Neural cell (in vitro differentiated cells): ENCODE measurements around the gene LRRK1. TPM values are rescaled to one million over a fixed set of nuclear protein-coding genes. Genes with fewer than 3 reads are reported as not detected.

Experiments
- H2AFZ ChIP-seq: fragments of 200-600, 300-800 bp; sonication (generic), shearing (Covaris generic); 2 replicates; pipeline ENCODE4 v1.6.0; 2014; ENCODE audit warnings: low read depth, mild to moderate bottlenecking, antibody characterized with exemption, low read length, moderate library complexity
- H3F3A ChIP-seq: fragments of 200-600 bp; shearing (Covaris generic); 2 replicates; pipeline ENCODE4 v1.6.1; 2016; ENCODE audit warnings: mild to moderate bottlenecking, moderate library complexity, mixed read lengths, antibody characterized with exemption, low read length; ENCODE audit not compliant: insufficient read depth, poor library complexity, severe bottlenecking
- H3K27ac ChIP-seq: fragments of 200-600, 300-800 bp; sonication (generic), shearing (Covaris generic); 2 replicates; pipeline ENCODE4 v1.5.1; 2014; ENCODE audit warnings: mild to moderate bottlenecking, low read length, moderate library complexity
- H3K27me3 ChIP-seq: fragments of 300-800, 200-600 bp; sonication (generic), shearing (Covaris generic); 2 replicates; pipeline ENCODE4 v1.6.0; 2014; ENCODE audit warnings: mild to moderate bottlenecking, low read depth, low read length, moderate library complexity; ENCODE audit not compliant: insufficient read depth
- H3K36me3 ChIP-seq: fragments of 300-800, 200-600 bp; sonication (generic), shearing (Covaris generic); 2 replicates; pipeline ENCODE4 v1.5.1; 2014; ENCODE audit warnings: mild to moderate bottlenecking, antibody characterized with exemption, low read length, moderate library complexity; ENCODE audit not compliant: insufficient read depth
- H3K4me2 ChIP-seq: fragments of 300-800, 200-600 bp; sonication (generic), shearing (Covaris generic); 2 replicates; pipeline ENCODE4 v1.6.0; 2014; ENCODE audit warnings: mild to moderate bottlenecking, low read length
- H3K4me3 ChIP-seq: fragments of 300-800, 200-600 bp; sonication (generic), shearing (Covaris generic); 2 replicates; pipeline ENCODE4 v1.5.1; 2014; ENCODE audit warnings: mild to moderate bottlenecking, low read length, moderate library complexity
- H3K79me2 ChIP-seq: fragments of 200-600 bp; shearing (Covaris generic); replicated peaks from 2 replicates; pipeline ENCODE4 v1.6.0; 2014; ENCODE audit warnings: mild to moderate bottlenecking, low read length, moderate library complexity; ENCODE audit not compliant: insufficient read depth
- H3K9ac ChIP-seq: fragments of 300-800, 200-600 bp; sonication (generic), shearing (Covaris generic); 2 replicates; pipeline ENCODE4 v1.6.1; 2016; ENCODE audit warnings: mild to moderate bottlenecking, low read length, mixed read lengths
- H3K9me2 ChIP-seq: fragments of 200-600 bp; shearing (Covaris generic); 2 replicates; pipeline ENCODE4 v1.6.1; 2016; ENCODE audit warnings: mild to moderate bottlenecking, low read length, mixed read lengths; ENCODE audit not compliant: insufficient read depth
- H3K9me3 ChIP-seq: fragments of 200-600, 300-800 bp; sonication (generic), shearing (Covaris generic); 2 replicates; pipeline ENCODE4 v1.6.1; 2016; ENCODE audit warnings: mild to moderate bottlenecking, mixed run types, low read length, moderate library complexity, mixed read lengths
- H4K20me1 ChIP-seq: fragments of 200-600 bp; shearing (Covaris generic); 2 replicates; pipeline ENCODE4 v1.6.1; 2016; ENCODE audit warnings: mild to moderate bottlenecking, mixed run types; ENCODE audit not compliant: insufficient read depth
- EP300 ChIP-seq: fragments of 450-650 bp; conservative IDR thresholded peaks from 2 replicates; pipeline ENCODE4 v1.6.1; 2014; ENCODE audit warnings: antibody characterized with exemption, mild to moderate bottlenecking, moderate library complexity; ENCODE audit not compliant: poor library complexity, severe bottlenecking
- EZH2 ChIP-seq: fragments of 200-600, 300-800 bp; shearing (Covaris generic), sonication (generic); IDR thresholded peaks from 2 replicates; pipeline ENCODE4 v1.6.1; 2014; ENCODE audit warnings: antibody characterized with exemption, low read length, borderline replicate concordance, mild to moderate bottlenecking; ENCODE audit not compliant: insufficient read depth, poor library complexity, severe bottlenecking
- MXI1 ChIP-seq: fragments of 450-650 bp; conservative IDR thresholded peaks from 2 replicates; pipeline ENCODE4 v1.6.1; 2014; ENCODE audit warnings: antibody characterized with exemption, mild to moderate bottlenecking; ENCODE audit not compliant: poor library complexity, severe bottlenecking
- POLR2AphosphoS5 ChIP-seq: IDR thresholded peaks from 2 replicates; pipeline ENCODE4 v1.6.1; 2012
- RAD21 ChIP-seq: fragments of 450-650 bp; conservative IDR thresholded peaks from 2 replicates; pipeline ENCODE4 v1.6.1; 2014; ENCODE audit warnings: antibody characterized with exemption, mild to moderate bottlenecking, moderate library complexity
- SMC3 ChIP-seq: fragments of 450-650 bp; conservative IDR thresholded peaks from 2 replicates; pipeline ENCODE4 v1.6.1; 2014; ENCODE audit warnings: antibody characterized with exemption, mild to moderate bottlenecking, moderate library complexity; ENCODE audit not compliant: poor library complexity
- TAF1 ChIP-seq: IDR thresholded peaks from 2 replicates; pipeline ENCODE4 v1.6.1; 2012; ENCODE audit warnings: low read depth
- polyA plus RNA-seq: library from polyadenylated mRNA; depleted of rRNA; stranded (reverse); fragments of >200 nt; gene quantifications from 2 replicates; pipeline ENCODE4 v1.2.3, GENCODE V29; 2014
- TF ChIP-seq, protein P1 (sequence below): fragments of 450-650 bp; IDR thresholded peaks from 2 replicates; pipeline ENCODE4 v1.5.1; 2014; ENCODE audit warnings: antibody characterized with exemption, mild to moderate bottlenecking, moderate library complexity; ENCODE audit not compliant: poor library complexity, severe bottlenecking
- TF ChIP-seq, protein P2 (sequence below): IDR thresholded peaks from 2 replicates; pipeline ENCODE4 v1.6.1; 2012; ENCODE audit warnings: borderline replicate concordance

LRRK1 gene
- polyA plus RNA-seq, 1 donor from 2014 or later = 0.06 TPM

DNA sequence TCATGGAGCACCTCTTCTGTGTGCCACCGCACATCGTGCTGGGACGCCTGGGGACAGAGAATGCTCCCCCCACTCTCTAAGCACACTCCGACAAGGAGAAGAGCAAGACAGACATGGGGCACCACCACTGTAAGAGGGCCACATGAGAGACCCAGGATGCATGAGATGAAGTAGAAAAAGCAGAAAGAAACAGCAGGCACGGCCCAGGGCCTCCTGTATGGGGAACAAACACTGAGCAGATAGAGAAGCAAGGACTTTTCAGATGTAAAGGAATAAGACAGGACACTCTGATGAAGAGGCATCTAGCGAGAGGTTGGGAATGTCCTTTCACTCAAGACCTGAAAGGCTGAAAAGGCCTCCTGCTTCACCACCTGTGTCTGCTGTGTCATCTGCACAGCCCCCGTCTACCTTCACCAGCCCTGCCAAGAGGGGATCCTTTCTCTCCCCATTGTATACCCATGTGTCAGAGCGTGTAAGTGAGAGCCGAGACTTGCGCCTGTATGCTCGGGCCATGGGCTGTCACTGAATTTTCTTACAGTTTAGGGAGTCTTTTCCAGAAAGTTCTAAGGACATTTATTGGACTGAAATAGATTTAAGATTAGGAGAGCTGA, 125.6 kb downstream of the LRRK1 start:
- Histone ChIP-seq H3K4me2 (no peak overlapping the region), H3F3A (no peaks in the 10 kb centered on the region), H3K9ac (no peak overlapping the region), H2AFZ (no peak overlapping the region), H3K79me2 (no peaks in the 10 kb centered on the region), H3K36me3 (no peaks in the 10 kb centered on the region), H3K27ac (no peak overlapping the region), H3K4me3 (no peak overlapping the region), H3K9me3 (no peaks in the 10 kb centered on the region), H3K27me3 (no peaks in the 10 kb centered on the region), H3K9me2 (no peaks in the 10 kb centered on the region), H4K20me1 (no peaks in the 10 kb centered on the region)
- no peak for TF ChIP-seq POLR2AphosphoS5
- TF ChIP-seq MXI1 = no peak
- TF ChIP-seq TAF1 = no peak
- no peak for TF ChIP-seq RAD21
- TF ChIP-seq, protein P1, sequence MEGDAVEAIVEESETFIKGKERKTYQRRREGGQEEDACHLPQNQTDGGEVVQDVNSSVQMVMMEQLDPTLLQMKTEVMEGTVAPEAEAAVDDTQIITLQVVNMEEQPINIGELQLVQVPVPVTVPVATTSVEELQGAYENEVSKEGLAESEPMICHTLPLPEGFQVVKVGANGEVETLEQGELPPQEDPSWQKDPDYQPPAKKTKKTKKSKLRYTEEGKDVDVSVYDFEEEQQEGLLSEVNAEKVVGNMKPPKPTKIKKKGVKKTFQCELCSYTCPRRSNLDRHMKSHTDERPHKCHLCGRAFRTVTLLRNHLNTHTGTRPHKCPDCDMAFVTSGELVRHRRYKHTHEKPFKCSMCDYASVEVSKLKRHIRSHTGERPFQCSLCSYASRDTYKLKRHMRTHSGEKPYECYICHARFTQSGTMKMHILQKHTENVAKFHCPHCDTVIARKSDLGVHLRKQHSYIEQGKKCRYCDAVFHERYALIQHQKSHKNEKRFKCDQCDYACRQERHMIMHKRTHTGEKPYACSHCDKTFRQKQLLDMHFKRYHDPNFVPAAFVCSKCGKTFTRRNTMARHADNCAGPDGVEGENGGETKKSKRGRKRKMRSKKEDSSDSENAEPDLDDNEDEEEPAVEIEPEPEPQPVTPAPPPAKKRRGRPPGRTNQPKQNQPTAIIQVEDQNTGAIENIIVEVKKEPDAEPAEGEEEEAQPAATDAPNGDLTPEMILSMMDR = no peak
- no peak for TF ChIP-seq EZH2
- TF ChIP-seq EP300 = no peak
- TF ChIP-seq, protein P2, sequence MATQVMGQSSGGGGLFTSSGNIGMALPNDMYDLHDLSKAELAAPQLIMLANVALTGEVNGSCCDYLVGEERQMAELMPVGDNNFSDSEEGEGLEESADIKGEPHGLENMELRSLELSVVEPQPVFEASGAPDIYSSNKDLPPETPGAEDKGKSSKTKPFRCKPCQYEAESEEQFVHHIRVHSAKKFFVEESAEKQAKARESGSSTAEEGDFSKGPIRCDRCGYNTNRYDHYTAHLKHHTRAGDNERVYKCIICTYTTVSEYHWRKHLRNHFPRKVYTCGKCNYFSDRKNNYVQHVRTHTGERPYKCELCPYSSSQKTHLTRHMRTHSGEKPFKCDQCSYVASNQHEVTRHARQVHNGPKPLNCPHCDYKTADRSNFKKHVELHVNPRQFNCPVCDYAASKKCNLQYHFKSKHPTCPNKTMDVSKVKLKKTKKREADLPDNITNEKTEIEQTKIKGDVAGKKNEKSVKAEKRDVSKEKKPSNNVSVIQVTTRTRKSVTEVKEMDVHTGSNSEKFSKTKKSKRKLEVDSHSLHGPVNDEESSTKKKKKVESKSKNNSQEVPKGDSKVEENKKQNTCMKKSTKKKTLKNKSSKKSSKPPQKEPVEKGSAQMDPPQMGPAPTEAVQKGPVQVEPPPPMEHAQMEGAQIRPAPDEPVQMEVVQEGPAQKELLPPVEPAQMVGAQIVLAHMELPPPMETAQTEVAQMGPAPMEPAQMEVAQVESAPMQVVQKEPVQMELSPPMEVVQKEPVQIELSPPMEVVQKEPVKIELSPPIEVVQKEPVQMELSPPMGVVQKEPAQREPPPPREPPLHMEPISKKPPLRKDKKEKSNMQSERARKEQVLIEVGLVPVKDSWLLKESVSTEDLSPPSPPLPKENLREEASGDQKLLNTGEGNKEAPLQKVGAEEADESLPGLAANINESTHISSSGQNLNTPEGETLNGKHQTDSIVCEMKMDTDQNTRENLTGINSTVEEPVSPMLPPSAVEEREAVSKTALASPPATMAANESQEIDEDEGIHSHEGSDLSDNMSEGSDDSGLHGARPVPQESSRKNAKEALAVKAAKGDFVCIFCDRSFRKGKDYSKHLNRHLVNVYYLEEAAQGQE = no peak
- TF ChIP-seq SMC3 = no peak

DNA sequence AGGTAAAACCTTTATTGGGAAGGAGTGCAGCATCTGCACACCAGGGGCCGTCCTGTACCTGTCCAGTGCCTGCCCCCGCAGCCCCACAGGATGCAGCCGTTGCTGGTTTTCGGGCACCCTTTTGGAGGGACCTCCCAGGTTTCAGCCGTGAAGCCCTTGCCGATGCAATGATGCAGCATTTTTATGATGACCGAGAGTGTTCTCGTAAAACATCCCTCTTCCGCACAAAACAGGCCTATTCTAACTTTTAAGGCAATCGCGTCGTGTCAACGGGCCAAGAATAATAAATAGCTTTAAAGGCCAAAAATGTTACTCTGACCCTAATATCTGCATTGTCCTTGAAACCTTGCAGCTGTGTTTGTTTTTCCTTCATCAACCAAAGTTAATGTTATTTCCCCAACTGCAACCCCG, 126.1 kb downstream of the LRRK1 start:
- Histone ChIP-seq H3K9me3 (no peaks in the 10 kb centered on the region), H3K4me3 (no peak overlapping the region), H2AFZ (no peak overlapping the region)

More for the DNA sequence above, 126.1 kb downstream of the LRRK1 start:
- Histone ChIP-seq H3K9me2 (no peaks in the 10 kb centered on the region), H3K27me3 (no peaks in the 10 kb centered on the region), H3K36me3 (no peaks in the 10 kb centered on the region), H4K20me1 (no peaks in the 10 kb centered on the region), H3K4me2 (no peak overlapping the region), H3K9ac (no peak overlapping the region), H3K27ac (no peak overlapping the region), H3K79me2 (no peaks in the 10 kb centered on the region), H3F3A (no peaks in the 10 kb centered on the region)
- TF ChIP-seq SMC3 (no peak), EP300 (no peak), POLR2AphosphoS5 (no peak), EZH2 (no peak)
- TF ChIP-seq, protein P2 = no peak
